Mesothelial cell of epicardium (in vitro differentiated cells): ENCODE data around the gene TSACC. TPM values are rescaled to one million over a fixed set of nuclear protein-coding genes. Genes with fewer than 3 reads are reported as not detected.

Experiments
- DNase-seq, 2 experiments: peaks; one replicate each; pipeline ENCODE4 v3.0.0; 2021; ENCODE audit warnings: low spot score in 2 of 2; ENCODE audit not compliant: unreplicated experiment in 2 of 2
- H3K27ac Mint-ChIP-seq: 2 replicates; pipeline ENCODE4 v1.8.0; 2021; ENCODE audit warnings: mixed read lengths
- H3K27me3 Mint-ChIP-seq: 2 replicates; pipeline ENCODE4 v1.8.0; 2021; ENCODE audit warnings: low read depth, mixed read lengths
- H3K36me3 Mint-ChIP-seq: 2 replicates; pipeline ENCODE4 v1.8.0; 2021; ENCODE audit warnings: mixed read lengths
- H3K4me1 Mint-ChIP-seq: 2 replicates; pipeline ENCODE4 v1.8.0; 2021; ENCODE audit warnings: mixed read lengths
- H3K4me3 Mint-ChIP-seq: 2 replicates; pipeline ENCODE4 v1.8.0; 2021; ENCODE audit warnings: mild to moderate bottlenecking, moderate library complexity, mixed read lengths
- H3K9me3 Mint-ChIP-seq: 2 replicates; pipeline ENCODE4 v1.8.0; 2021; ENCODE audit warnings: mixed read lengths
- total RNA-seq: library from RNA; stranded (reverse); gene quantifications from 3 replicates; pipeline ENCODE4 v1.2.1, GENCODE V29; 2021
- TF ChIP-seq, protein P1 (sequence below): fragments of 200-600 bp; sonication (generic); IDR thresholded peaks from one replicate; pipeline ENCODE4 v1.5.0; 2021; ENCODE audit warnings: antibody characterized with exemption; ENCODE audit not compliant: unreplicated experiment

Gene TSACC
- total RNA-seq, 1 donor from 2014 or later, result not detected

DNA sequence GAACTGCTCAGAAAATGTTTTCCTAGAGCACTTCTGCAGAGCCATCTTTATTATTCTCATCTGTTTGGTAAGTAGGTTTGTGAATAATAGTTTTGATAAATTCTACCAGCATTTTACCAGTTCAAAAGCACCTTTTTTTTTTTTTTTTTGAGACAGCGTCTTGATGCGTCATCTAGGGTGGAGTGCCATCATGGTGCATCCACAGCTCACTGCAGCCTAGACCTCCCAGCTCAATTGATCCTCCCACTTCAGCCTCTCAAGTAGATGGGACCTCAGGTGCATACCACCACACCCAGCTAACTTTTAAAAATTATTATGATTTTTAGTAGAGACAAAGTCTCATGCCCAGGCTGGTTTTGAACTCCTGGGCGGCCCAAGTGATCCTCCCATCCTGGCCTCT, 20.9 kb downstream of the TSACC start:
- no peak overlapping the region for H3K4me3 Mint-ChIP-seq
- H3K4me1 Mint-ChIP-seq, result peaks cover 7% of the 10 kb centered on the region
- peaks cover 23% of the 10 kb centered on the region for H3K27me3 Mint-ChIP-seq
- peaks cover 4% of the 10 kb centered on the region for H3K9me3 Mint-ChIP-seq
- H3K36me3 Mint-ChIP-seq, result no peaks in the 10 kb centered on the region
- H3K27ac Mint-ChIP-seq, result no peak overlapping the region
- TF ChIP-seq, protein P1, sequence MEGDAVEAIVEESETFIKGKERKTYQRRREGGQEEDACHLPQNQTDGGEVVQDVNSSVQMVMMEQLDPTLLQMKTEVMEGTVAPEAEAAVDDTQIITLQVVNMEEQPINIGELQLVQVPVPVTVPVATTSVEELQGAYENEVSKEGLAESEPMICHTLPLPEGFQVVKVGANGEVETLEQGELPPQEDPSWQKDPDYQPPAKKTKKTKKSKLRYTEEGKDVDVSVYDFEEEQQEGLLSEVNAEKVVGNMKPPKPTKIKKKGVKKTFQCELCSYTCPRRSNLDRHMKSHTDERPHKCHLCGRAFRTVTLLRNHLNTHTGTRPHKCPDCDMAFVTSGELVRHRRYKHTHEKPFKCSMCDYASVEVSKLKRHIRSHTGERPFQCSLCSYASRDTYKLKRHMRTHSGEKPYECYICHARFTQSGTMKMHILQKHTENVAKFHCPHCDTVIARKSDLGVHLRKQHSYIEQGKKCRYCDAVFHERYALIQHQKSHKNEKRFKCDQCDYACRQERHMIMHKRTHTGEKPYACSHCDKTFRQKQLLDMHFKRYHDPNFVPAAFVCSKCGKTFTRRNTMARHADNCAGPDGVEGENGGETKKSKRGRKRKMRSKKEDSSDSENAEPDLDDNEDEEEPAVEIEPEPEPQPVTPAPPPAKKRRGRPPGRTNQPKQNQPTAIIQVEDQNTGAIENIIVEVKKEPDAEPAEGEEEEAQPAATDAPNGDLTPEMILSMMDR, result no peak
- DNase-seq, result no peak

GRCh38 chr1:156359973-156360372, 21.6 kb downstream of the TSACC start:
- Mint-ChIP-seq H3K4me3 (no peak overlapping the region), H3K9me3 (no peaks in the 10 kb centered on the region), H3K36me3 (no peaks in the 10 kb centered on the region), H3K27me3 (peaks cover 28% of the 10 kb centered on the region), H3K27ac (no peak overlapping the region), H3K4me1 (peaks cover 7% of the 10 kb centered on the region)
- TF ChIP-seq, protein P1, result no peak
- no peak for DNase-seq

DNA sequence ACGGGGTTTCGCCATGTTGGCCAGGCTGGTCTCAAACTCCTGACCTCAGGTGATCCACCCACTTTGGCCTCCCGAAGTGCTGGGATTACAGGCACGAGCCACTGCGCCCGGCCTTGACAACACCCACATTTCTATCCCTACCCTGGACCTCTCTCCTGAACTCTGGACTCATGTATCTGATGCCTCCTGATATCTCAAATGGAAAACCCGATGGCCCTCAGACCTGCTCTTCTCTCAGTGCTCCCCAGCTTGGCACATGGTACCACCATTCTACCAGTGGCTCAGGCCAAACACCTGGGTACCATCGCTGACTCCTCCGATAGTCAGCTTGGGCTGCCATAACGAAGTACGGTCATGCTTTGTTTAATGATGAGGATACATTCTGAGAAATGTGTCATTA, 22.2 kb downstream of the TSACC start:
- Mint-ChIP-seq H3K36me3 (no peaks in the 10 kb centered on the region), H3K27me3 (peaks cover 28% of the 10 kb centered on the region), H3K27ac (no peak overlapping the region), H3K4me3 (no peak overlapping the region), H3K9me3 (no peaks in the 10 kb centered on the region), H3K4me1 (peaks cover 7% of the 10 kb centered on the region)
- DNase-seq, result no peak
- TF ChIP-seq, protein P1, result no peak

DNA sequence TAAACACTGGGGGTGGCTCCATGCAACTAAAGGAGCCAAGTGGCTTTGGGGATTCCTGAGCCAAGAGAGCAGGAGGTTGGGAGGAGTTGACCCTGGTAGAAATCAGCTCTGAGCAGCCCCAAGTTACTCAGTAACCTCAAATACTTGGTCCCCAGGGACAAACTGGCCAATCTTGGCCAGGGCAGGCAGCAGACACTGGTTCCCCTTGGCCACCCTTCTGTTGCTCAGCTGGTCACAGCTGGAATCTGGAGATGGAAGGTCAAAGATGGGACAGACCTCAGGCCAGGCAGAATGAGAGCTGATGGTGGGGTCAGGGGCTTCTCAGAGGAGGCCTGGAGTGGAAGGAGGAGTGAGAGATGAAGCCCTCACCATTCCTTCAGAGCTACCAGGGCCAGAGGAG, 27.4 kb downstream of the TSACC start:
- Mint-ChIP-seq H3K27ac (no peak overlapping the region), H3K4me3 (no peak overlapping the region), H3K27me3 (peaks cover 13% of the 10 kb centered on the region), H3K4me1 (peaks cover 17% of the 10 kb centered on the region), H3K9me3 (no peaks in the 10 kb centered on the region), H3K36me3 (no peaks in the 10 kb centered on the region)
- no peak for DNase-seq
- TF ChIP-seq, protein P1, result no peak

- Mint-ChIP-seq H3K9me3 (no peaks in the 10 kb centered on the region), H3K36me3 (no peaks in the 10 kb centered on the region), H3K27ac (no peak overlapping the region), H3K27me3 (peaks cover 13% of the 10 kb centered on the region), H3K4me3 (no peak overlapping the region), H3K4me1 (peaks cover 19% of the 10 kb centered on the region)
- DNase-seq, result no peak
- TF ChIP-seq, protein P1, result no peak
Measured at GRCh38 chr1:156366378-156367166, 28.2 kb downstream of the TSACC start.
